Smooth muscle cell (in vitro differentiated cells): Measurements from ENCODE around the gene PSMA5. TPM values are rescaled to one million over a fixed set of nuclear protein-coding genes. Genes with fewer than 3 reads are reported as not detected.

Experiments
- DNase-seq: peaks from one replicate; lab custom pipeline; 2025; ENCODE audit not compliant: unreplicated experiment; lab: John Stamatoyannopoulos, UW
- H2AFZ ChIP-seq: fragments of 200-600 bp; sonication (generic); 2 replicates; pipeline ENCODE4 v1.6.0; 2016; ENCODE audit warnings: antibody characterized with exemption, low read depth, mild to moderate bottlenecking
- H3F3A ChIP-seq: fragments of 200-600 bp; sonication (generic); 2 replicates; pipeline ENCODE4 v1.6.0; 2017; ENCODE audit warnings: antibody characterized with exemption, low read depth
- H3K27ac ChIP-seq: fragments of 200-600 bp; sonication (generic); 2 replicates; pipeline ENCODE4 v1.5.1; 2016; ENCODE audit warnings: low read depth, mild to moderate bottlenecking
- H3K27me3 ChIP-seq: fragments of 200-600 bp; sonication (generic); 2 replicates; pipeline ENCODE4 v1.6.1; 2016; ENCODE audit warnings: low read depth, mild to moderate bottlenecking
- H3K36me3 ChIP-seq: fragments of 200-600 bp; sonication (generic); 2 replicates; pipeline ENCODE4 v1.5.1; 2016; ENCODE audit warnings: low read depth
- H3K4me1 ChIP-seq: fragments of 200-600 bp; sonication (generic); 2 replicates; pipeline ENCODE4 v1.5.1; 2016; ENCODE audit warnings: low read depth
- H3K4me2 ChIP-seq: fragments of 200-600 bp; sonication (generic); 2 replicates; pipeline ENCODE4 v1.6.0; 2016; ENCODE audit warnings: mild to moderate bottlenecking
- H3K4me3 ChIP-seq: fragments of 200-600 bp; sonication (generic); 2 replicates; pipeline ENCODE4 v1.5.1; 2016; ENCODE audit warnings: mild to moderate bottlenecking
- H3K79me2 ChIP-seq: fragments of 200-600 bp; sonication (generic); 2 replicates; pipeline ENCODE4 v1.6.0; 2016; ENCODE audit warnings: low read depth, mild to moderate bottlenecking
- H3K9ac ChIP-seq: fragments of 200-600 bp; sonication (generic); 2 replicates; pipeline ENCODE4 v1.6.0; 2016; ENCODE audit warnings: low read depth
- H3K9me3 ChIP-seq: fragments of 200-600 bp; sonication (generic); replicated peaks from 2 replicates; pipeline ENCODE4 v1.5.1; 2016; ENCODE audit warnings: low read depth
- H4K20me1 ChIP-seq: fragments of 200-600 bp; sonication (generic); 2 replicates; pipeline ENCODE4 v1.6.0; 2016; ENCODE audit warnings: low read depth
- CTCF ChIP-seq: fragments of 200-600 bp; sonication (generic); IDR thresholded peaks from 2 replicates; pipeline ENCODE4 v1.5.1; 2017; ENCODE audit warnings: borderline replicate concordance, mild to moderate bottlenecking, antibody characterized with exemption; ENCODE audit not compliant: insufficient read depth, poor library complexity, severe bottlenecking
- WGBS: methylation state at CpG from one replicate; pipeline ENCODE4 v1.1.7; 2016; ENCODE audit warnings: low lambda C conversion rate; 5-methylcytosine and 5-hydroxymethylcytosine counted together
- polyA plus RNA-seq: library from polyadenylated mRNA; unstranded; fragments of >200 nt; fragmentation: Nextera tagmentation; extraction: Ambion mirVana; gene quantifications from 2 replicates; pipeline ENCODE4 v1.2.1, GENCODE V29; 2016
- total RNA-seq: library from RNA; depleted of rRNA; stranded (reverse); fragments of >200 nt; gene quantifications from 2 replicates; pipeline ENCODE4 v1.2.3, GENCODE V29; 2014

Gene PSMA5
- total and polyA plus RNA-seq, 2 experiments from 2014 or later, result 57.2 to 93.9 TPM

- H3K9ac ChIP-seq, result no peak overlapping the region
- DNase-seq, result no peak
- peaks cover 20% of the 10 kb centered on the region for H3F3A ChIP-seq
- no peaks in the 10 kb centered on the region for H3K36me3 ChIP-seq
- no peak for TF ChIP-seq CTCF
- H3K9me3 ChIP-seq, result no peaks in the 10 kb centered on the region
- H3K79me2 ChIP-seq, result peaks cover 5% of the 10 kb centered on the region
- H3K4me3 ChIP-seq, result no peak overlapping the region
- peak overlapping the region; percentile 98 for H3K27ac ChIP-seq
- H4K20me1 ChIP-seq, result no peaks in the 10 kb centered on the region
- H3K27me3 ChIP-seq, result no peaks in the 10 kb centered on the region
- H2AFZ ChIP-seq, result no peak overlapping the region
- peak overlapping the region; percentile 80 for H3K4me2 ChIP-seq
- peaks cover 26% of the 10 kb centered on the region for H3K4me1 ChIP-seq
- 99% methylated on average over 6 of the region's 6 CpGs for WGBS
Observed at GRCh38 chr1:109369167-109369746, 57.0 kb downstream of the PSMA5 start.

GRCh38 chr1:109368464-109368863, 57.8 kb downstream of the PSMA5 start:
- H3K79me2 ChIP-seq, result no peaks in the 10 kb centered on the region
- WGBS, result 86% methylated on average over 1 of the region's 1 CpG
- H4K20me1 ChIP-seq, result no peaks in the 10 kb centered on the region
- no peak for DNase-seq
- peaks cover 20% of the 10 kb centered on the region for H3F3A ChIP-seq
- H3K9ac ChIP-seq, result no peak overlapping the region
- no peak overlapping the region for H3K27ac ChIP-seq
- no peak overlapping the region for H3K4me2 ChIP-seq
- no peak overlapping the region for H3K4me3 ChIP-seq
- TF ChIP-seq CTCF, result no peak
- no peaks in the 10 kb centered on the region for H3K27me3 ChIP-seq
- no peak overlapping the region for H2AFZ ChIP-seq
- H3K36me3 ChIP-seq, result no peaks in the 10 kb centered on the region
- peaks cover 26% of the 10 kb centered on the region for H3K4me1 ChIP-seq
- H3K9me3 ChIP-seq, result no peaks in the 10 kb centered on the region

- Histone ChIP-seq H3F3A (peaks cover 20% of the 10 kb centered on the region), H3K9me3 (no peaks in the 10 kb centered on the region), H3K36me3 (no peaks in the 10 kb centered on the region), H3K9ac (no peak overlapping the region), H3K27ac (no peak overlapping the region), H3K79me2 (no peaks in the 10 kb centered on the region), H3K4me1 (peaks cover 26% of the 10 kb centered on the region), H3K27me3 (no peaks in the 10 kb centered on the region), H3K4me2 (no peak overlapping the region), H2AFZ (no peak overlapping the region), H4K20me1 (no peaks in the 10 kb centered on the region), H3K4me3 (no peak overlapping the region)
- no peak for TF ChIP-seq CTCF
- no peak for DNase-seq
- 89% methylated on average over 3 of the region's 3 CpGs for WGBS
Observed at GRCh38 chr1:109367626-109368025, 58.6 kb downstream of the PSMA5 start.

- WGBS, result 93% methylated on average over 2 of the region's 2 CpGs
- no peak overlapping the region for H3K4me3 ChIP-seq
- H4K20me1 ChIP-seq, result no peaks in the 10 kb centered on the region
Observed at GRCh38 chr1:109365642-109366204, 60.5 kb downstream of the PSMA5 start.

More at GRCh38 chr1:109365642-109366204, 60.5 kb downstream of the PSMA5 start:
- Histone ChIP-seq H3F3A (peaks cover 10% of the 10 kb centered on the region), H2AFZ (no peak overlapping the region), H3K27ac (no peak overlapping the region), H3K4me1 (peaks cover 15% of the 10 kb centered on the region), H3K9me3 (no peaks in the 10 kb centered on the region), H3K79me2 (no peaks in the 10 kb centered on the region), H3K36me3 (no peaks in the 10 kb centered on the region), H3K9ac (no peak overlapping the region), H3K4me2 (no peak overlapping the region), H3K27me3 (no peaks in the 10 kb centered on the region)
- no peak for DNase-seq
- no peak for TF ChIP-seq CTCF
